ENCODE data around the gene IFT88.
A peak's percentile ranks its signal among the peaks of the same experiment; 100 is the strongest.

The IFT88 gene

DNA sequence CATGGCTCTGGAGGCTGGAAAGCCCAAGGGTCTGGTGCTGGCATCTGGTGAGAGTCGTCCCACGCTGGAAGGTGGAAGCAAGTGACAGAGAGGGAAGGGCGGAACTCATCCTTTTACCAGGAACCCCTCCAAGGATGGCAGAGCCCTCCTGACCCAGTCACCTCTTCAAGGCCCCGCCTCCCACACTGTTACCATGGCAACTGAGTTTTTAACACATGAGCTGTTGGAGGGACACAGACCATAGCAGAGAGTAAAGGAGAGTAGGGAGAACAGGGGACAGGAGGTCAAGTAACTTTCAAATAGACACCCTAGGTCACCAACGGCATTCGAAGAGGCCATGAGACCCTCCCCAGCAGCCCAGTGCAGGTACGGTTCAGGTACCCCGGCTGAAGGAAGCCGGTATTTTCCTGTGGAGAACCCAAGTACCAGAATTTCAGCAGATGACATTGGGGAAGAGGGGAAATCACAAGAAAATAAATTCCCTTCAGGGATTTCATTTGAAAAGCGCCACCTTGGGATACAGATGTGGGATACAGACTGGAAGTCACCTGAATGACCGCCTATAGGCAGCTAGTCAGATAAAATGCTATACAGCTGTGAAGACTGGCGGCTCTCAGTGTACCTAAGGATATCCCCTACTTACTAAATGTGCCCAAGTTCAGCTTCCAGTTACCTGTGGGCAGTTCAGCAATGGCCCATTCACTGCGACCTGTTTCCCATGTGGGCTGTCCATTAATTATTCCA lies 144.5 kb downstream of the IFT88 start:
- no peak for ATAC-seq
- no peak for TF ChIP-seq ZNF565 (CRISPR knock-in tag; conservative IDR thresholded peaks at IDR 0.05; ENCODE audit: low read depth)
- TF ChIP-seq RARB (CRISPR knock-in tag; IDR thresholded peaks at IDR 0.05): no peak
- TF ChIP-seq, protein P1, sequence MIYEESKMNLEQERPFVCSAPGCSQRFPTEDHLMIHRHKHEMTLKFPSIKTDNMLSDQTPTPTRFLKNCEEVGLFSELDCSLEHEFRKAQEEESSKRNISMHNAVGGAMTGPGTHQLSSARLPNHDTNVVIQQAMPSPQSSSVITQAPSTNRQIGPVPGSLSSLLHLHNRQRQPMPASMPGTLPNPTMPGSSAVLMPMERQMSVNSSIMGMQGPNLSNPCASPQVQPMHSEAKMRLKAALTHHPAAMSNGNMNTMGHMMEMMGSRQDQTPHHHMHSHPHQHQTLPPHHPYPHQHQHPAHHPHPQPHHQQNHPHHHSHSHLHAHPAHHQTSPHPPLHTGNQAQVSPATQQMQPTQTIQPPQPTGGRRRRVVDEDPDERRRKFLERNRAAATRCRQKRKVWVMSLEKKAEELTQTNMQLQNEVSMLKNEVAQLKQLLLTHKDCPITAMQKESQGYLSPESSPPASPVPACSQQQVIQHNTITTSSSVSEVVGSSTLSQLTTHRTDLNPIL (CRISPR knock-in tag; IDR thresholded peaks at IDR 0.05; ENCODE audit: low read depth): no peak
- TF ChIP-seq OSR1 (CRISPR knock-in tag; IDR thresholded peaks at IDR 0.05): no peak
- TF ChIP-seq, protein P2, sequence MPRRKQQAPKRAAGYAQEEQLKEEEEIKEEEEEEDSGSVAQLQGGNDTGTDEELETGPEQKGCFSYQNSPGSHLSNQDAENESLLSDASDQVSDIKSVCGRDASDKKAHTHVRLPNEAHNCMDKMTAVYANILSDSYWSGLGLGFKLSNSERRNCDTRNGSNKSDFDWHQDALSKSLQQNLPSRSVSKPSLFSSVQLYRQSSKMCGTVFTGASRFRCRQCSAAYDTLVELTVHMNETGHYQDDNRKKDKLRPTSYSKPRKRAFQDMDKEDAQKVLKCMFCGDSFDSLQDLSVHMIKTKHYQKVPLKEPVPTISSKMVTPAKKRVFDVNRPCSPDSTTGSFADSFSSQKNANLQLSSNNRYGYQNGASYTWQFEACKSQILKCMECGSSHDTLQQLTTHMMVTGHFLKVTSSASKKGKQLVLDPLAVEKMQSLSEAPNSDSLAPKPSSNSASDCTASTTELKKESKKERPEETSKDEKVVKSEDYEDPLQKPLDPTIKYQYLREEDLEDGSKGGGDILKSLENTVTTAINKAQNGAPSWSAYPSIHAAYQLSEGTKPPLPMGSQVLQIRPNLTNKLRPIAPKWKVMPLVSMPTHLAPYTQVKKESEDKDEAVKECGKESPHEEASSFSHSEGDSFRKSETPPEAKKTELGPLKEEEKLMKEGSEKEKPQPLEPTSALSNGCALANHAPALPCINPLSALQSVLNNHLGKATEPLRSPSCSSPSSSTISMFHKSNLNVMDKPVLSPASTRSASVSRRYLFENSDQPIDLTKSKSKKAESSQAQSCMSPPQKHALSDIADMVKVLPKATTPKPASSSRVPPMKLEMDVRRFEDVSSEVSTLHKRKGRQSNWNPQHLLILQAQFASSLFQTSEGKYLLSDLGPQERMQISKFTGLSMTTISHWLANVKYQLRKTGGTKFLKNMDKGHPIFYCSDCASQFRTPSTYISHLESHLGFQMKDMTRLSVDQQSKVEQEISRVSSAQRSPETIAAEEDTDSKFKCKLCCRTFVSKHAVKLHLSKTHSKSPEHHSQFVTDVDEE (CRISPR knock-in tag; IDR thresholded peaks at IDR 0.05): no peak
- no peak for TF ChIP-seq TOX (CRISPR knock-in tag; IDR thresholded peaks at IDR 0.05; ENCODE audit: borderline replicate concordance)
- no peak for TF ChIP-seq ZNF8 (CRISPR knock-in tag; IDR thresholded peaks at IDR 0.05)
- no peak for TF ChIP-seq ZNF70 (CRISPR knock-in tag; IDR thresholded peaks at IDR 0.05)

DNA sequence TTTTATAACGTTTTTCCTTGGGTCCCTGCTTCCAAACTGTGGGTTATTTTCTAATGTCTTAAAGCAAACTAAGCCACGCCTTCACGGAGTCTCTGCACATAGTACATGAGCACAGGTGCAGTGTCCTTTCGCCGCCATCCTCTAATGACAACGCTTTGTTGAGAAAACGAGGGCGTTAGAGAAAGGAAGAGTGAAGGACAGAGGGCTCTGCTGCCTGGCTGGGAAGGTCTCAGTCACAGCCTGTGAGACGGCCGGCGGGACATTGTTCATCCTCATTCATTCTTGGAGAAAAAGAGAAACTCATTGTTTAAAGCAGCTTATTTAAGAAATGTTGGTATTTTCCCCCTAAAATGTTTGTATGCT lies 146.0 kb downstream of the IFT88 start:
- ATAC-seq: no peak
- TF ChIP-seq ZNF70 (CRISPR knock-in tag; IDR thresholded peaks at IDR 0.05): no peak
- no peak for TF ChIP-seq GLIS3 (CRISPR knock-in tag; IDR thresholded peaks at IDR 0.05)
- TF ChIP-seq, protein P3, sequence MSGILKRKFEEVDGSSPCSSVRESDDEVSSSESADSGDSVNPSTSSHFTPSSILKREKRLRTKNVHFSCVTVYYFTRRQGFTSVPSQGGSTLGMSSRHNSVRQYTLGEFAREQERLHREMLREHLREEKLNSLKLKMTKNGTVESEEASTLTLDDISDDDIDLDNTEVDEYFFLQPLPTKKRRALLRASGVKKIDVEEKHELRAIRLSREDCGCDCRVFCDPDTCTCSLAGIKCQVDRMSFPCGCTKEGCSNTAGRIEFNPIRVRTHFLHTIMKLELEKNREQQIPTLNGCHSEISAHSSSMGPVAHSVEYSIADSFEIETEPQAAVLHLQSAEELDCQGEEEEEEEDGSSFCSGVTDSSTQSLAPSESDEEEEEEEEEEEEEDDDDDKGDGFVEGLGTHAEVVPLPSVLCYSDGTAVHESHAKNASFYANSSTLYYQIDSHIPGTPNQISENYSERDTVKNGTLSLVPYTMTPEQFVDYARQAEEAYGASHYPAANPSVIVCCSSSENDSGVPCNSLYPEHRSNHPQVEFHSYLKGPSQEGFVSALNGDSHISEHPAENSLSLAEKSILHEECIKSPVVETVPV (CRISPR knock-in tag; IDR thresholded peaks at IDR 0.05): 0 out of 2 replicates have a peak, but pooled peaks have one; percentile 33

DNA sequence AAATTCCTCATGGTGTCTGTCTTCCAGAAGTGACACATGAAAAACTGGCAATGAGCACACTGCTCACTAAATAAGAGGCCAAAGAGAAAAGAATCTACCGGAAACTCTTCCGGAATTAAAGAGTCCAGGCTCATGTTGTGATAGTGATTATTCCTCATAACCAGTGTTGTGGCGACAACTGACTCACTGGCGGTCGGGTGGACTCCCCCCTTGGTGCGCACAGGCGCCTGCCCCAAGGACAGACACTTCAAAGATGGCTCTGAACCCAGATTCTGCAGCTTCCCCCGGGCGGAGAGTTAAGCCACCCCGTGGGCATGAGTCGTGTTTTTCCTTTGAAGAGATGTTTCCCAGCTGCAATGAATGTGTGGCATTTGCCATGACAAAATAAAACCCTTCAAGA lies 146.8 kb downstream of the IFT88 start:
- TF ChIP-seq BACH2 (CRISPR knock-in tag; IDR thresholded peaks at IDR 0.05; ENCODE audit: borderline replicate concordance): no peak
- TF ChIP-seq ZFP3 (CRISPR knock-in tag; IDR thresholded peaks at IDR 0.05): no peak
- no peak for TF ChIP-seq PPARA (CRISPR knock-in tag; IDR thresholded peaks at IDR 0.05; ENCODE audit: borderline replicate concordance)
- no peak for TF ChIP-seq ISL1 (CRISPR knock-in tag; IDR thresholded peaks at IDR 0.05)
- no peak for TF ChIP-seq SNAI2 (CRISPR knock-in tag; IDR thresholded peaks at IDR 0.05)
- TF ChIP-seq GLIS3 (CRISPR knock-in tag; IDR thresholded peaks at IDR 0.05): no peak
- no peak for TF ChIP-seq ESRRG (CRISPR knock-in tag; IDR thresholded peaks at IDR 0.05)
- no peak for TF ChIP-seq ZFP30 (CRISPR knock-in tag; IDR thresholded peaks at IDR 0.05)
- TF ChIP-seq RARB (CRISPR knock-in tag; IDR thresholded peaks at IDR 0.05): no peak
- no peak for TF ChIP-seq ARNTL (CRISPR knock-in tag; IDR thresholded peaks at IDR 0.05; ENCODE audit: borderline replicate concordance, low read depth)
- TF ChIP-seq ZNF70 (CRISPR knock-in tag; IDR thresholded peaks at IDR 0.05): no peak
- ATAC-seq: peak; percentile 30

DNA sequence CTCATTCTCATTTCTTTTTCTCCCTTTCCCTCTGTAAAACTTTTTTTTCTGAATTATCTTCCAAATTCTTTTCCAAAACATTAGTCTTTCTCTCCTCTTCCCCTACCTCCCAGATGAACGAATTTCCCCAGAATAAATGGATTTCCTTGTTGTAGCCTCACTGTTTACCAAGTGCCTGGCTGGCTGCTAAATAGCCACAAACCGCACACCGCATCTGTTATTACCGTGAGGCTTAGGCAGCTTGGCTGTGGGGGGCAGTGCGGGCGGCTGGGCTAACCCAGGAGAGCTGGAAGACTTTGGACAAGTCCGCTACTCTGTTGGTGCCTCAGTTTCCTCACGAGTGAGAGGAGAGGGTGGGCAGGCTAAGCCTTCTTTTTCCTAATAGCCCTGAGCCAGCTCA lies 147.2 kb downstream of the IFT88 start:
- peak; percentile 3; the same call in 2 of the 3 replicates for ATAC-seq
- TF ChIP-seq ZFP3 (CRISPR knock-in tag; IDR thresholded peaks at IDR 0.05) (no peak), OSR1 (CRISPR knock-in tag; IDR thresholded peaks at IDR 0.05) (no peak), TCF4 (CRISPR knock-in tag; IDR thresholded peaks at IDR 0.05; ENCODE audit: borderline replicate concordance) (no peak), CSDC2 (CRISPR knock-in tag; IDR thresholded peaks at IDR 0.05) (no peak)

DNA sequence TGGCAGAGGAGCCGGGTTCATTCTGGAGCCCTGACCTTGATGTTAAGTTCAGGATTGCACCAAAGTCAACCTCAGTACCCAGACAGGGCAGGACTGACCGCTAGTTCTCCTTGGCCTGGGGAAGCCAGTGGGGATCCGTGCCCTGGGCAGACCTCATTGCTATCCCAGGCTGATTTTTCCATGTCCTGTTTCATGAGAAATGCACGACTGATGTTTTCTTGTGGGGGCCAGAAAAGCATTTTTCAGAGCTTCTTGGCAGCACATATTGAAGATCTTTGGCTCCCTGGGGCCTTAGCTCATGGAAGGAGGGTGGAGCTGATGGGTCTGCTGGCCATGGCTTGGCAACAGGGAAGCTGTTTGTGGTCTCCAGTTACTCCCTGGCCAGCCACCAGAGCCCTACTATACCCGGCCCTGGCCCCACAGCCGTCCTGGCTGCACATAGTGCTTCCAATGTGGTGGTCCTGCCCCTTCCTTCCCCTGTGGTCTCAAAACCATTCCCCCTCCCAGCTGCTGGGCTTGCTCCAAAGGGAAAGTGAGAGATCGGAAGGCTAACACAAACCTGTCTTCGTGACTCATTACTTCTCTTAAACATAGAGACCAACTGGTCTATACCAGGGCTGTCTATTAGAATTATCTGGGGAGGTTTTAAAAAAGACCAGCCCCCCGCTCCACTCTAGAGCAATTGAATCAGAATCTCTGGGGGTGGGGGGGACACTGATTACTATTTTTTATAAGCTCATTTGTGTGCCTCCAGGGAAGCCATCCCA lies 147.8 kb downstream of the IFT88 start:
- ATAC-seq: peak; percentile 84
- TF ChIP-seq, protein P4, sequence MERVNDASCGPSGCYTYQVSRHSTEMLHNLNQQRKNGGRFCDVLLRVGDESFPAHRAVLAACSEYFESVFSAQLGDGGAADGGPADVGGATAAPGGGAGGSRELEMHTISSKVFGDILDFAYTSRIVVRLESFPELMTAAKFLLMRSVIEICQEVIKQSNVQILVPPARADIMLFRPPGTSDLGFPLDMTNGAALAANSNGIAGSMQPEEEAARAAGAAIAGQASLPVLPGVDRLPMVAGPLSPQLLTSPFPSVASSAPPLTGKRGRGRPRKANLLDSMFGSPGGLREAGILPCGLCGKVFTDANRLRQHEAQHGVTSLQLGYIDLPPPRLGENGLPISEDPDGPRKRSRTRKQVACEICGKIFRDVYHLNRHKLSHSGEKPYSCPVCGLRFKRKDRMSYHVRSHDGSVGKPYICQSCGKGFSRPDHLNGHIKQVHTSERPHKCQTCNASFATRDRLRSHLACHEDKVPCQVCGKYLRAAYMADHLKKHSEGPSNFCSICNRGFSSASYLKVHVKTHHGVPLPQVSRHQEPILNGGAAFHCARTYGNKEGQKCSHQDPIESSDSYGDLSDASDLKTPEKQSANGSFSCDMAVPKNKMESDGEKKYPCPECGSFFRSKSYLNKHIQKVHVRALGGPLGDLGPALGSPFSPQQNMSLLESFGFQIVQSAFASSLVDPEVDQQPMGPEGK (CRISPR knock-in tag; IDR thresholded peaks at IDR 0.05; ENCODE audit: borderline replicate concordance): peak; percentile 46; the same call in 1 of the 2 replicates
- no peak for TF ChIP-seq ZNF70 (CRISPR knock-in tag; IDR thresholded peaks at IDR 0.05)
